Measurements from ENCODE around the gene ARMC7. TPM values are rescaled to one million over a fixed set of nuclear protein-coding genes. Genes with fewer than 3 reads are reported as not detected.
"Not testable (repeated sequence)": the region's sequence is repeated elsewhere in the genome, so short reads cannot be mapped to it uniquely, and the experiment has no call there.

ARMC7 gene
- total RNA-seq, 2 donors from 2014 or later, result 8.9 to 9.3 TPM

- not testable (repeated sequence) for ATAC-seq; DNase-seq; H3K9me3 ChIP-seq (ENCODE audit: control insufficient read depth, low read length, poor library complexity, severe bottlenecking); H3K36me3 Mint-ChIP-seq (ENCODE audit: low read depth); H3K4me3 Mint-ChIP-seq; H3K27me3 Mint-ChIP-seq
- Mint-ChIP-seq H3K4me1 (peaks cover 13% of the 10 kb centered on the region), H3K27ac (peak overlapping the region; percentile 19)
Observed at GRCh38 chr17:75071478-75072271, 38.1 kb upstream of the ARMC7 start.

GRCh38 chr17:75072909-75073308 lies 36.9 kb upstream of the ARMC7 start:
- ATAC-seq; H3K4me3 Mint-ChIP-seq; H3K27ac Mint-ChIP-seq; H3K27me3 Mint-ChIP-seq; H3K9me3 ChIP-seq (ENCODE audit: control insufficient read depth, low read length, poor library complexity, severe bottlenecking); H3K36me3 Mint-ChIP-seq (ENCODE audit: low read depth); DNase-seq: not testable (repeated sequence)
- peaks cover 15% of the 10 kb centered on the region for H3K4me1 Mint-ChIP-seq

GRCh38 chr17:75073618-75074047 lies 36.1 kb upstream of the ARMC7 start:
- H3K9me3 ChIP-seq (ENCODE audit: control insufficient read depth, low read length, poor library complexity, severe bottlenecking), result no peaks in the 10 kb centered on the region
- Mint-ChIP-seq H3K4me3 (no peak overlapping the region), H3K4me1 (peaks cover 13% of the 10 kb centered on the region), H3K27ac (no peak overlapping the region), H3K27me3 (no peaks in the 10 kb centered on the region), H3K36me3 (ENCODE audit: low read depth) (no peaks in the 10 kb centered on the region)
- ATAC-seq, result no peak
- no peak for DNase-seq

- Mint-ChIP-seq H3K27me3 (no peaks in the 10 kb centered on the region), H3K4me1 (peaks cover 14% of the 10 kb centered on the region), H3K36me3 (ENCODE audit: low read depth) (no peaks in the 10 kb centered on the region), H3K27ac (no peak overlapping the region), H3K4me3 (no peak overlapping the region)
- H3K9me3 ChIP-seq (ENCODE audit: control insufficient read depth, low read length, poor library complexity, severe bottlenecking), result no peaks in the 10 kb centered on the region
- ATAC-seq (no peak), DNase-seq (no peak)
Observed at GRCh38 chr17:75074532-75074931, 35.2 kb upstream of the ARMC7 start.

- peak overlapping the region; percentile 14 for H3K27ac Mint-ChIP-seq
- peaks cover 11% of the 10 kb centered on the region for H3K4me1 Mint-ChIP-seq
- ATAC-seq (no peak), DNase-seq (no peak)
- H3K9me3 ChIP-seq (ENCODE audit: control insufficient read depth, low read length, poor library complexity, severe bottlenecking), result no peaks in the 10 kb centered on the region
- H3K36me3 Mint-ChIP-seq (ENCODE audit: low read depth), result no peaks in the 10 kb centered on the region
- H3K27me3 Mint-ChIP-seq, result no peaks in the 10 kb centered on the region
- H3K4me3 Mint-ChIP-seq, result no peak overlapping the region
Observed at GRCh38 chr17:75075597-75076336, 34.0 kb upstream of the ARMC7 start.

GRCh38 chr17:75077072-75077495 lies 32.7 kb upstream of the ARMC7 start:
- DNase-seq, result no peak
- no peak for ATAC-seq
- Mint-ChIP-seq H3K27ac (peak overlapping the region; percentile 21), H3K36me3 (ENCODE audit: low read depth) (no peaks in the 10 kb centered on the region), H3K27me3 (no peaks in the 10 kb centered on the region), H3K4me1 (peaks cover 12% of the 10 kb centered on the region), H3K4me3 (peak overlapping the region; percentile 80)
- no peaks in the 10 kb centered on the region for H3K9me3 ChIP-seq (ENCODE audit: control insufficient read depth, low read length, poor library complexity, severe bottlenecking)

- Mint-ChIP-seq H3K4me1 (peaks cover 15% of the 10 kb centered on the region), H3K4me3 (peak overlapping the region; percentile 80), H3K36me3 (ENCODE audit: low read depth) (no peaks in the 10 kb centered on the region), H3K27me3 (no peaks in the 10 kb centered on the region), H3K27ac (peak overlapping the region; percentile 75)
- ATAC-seq, result peak; percentile 87
- H3K9me3 ChIP-seq (ENCODE audit: control insufficient read depth, low read length, poor library complexity, severe bottlenecking), result no peaks in the 10 kb centered on the region
- peak in 2 of 3 donors; percentile 26 to 31 for DNase-seq
Observed at GRCh38 chr17:75077496-75078283, 32.1 kb upstream of the ARMC7 start.

- ATAC-seq (peak; percentile 16), DNase-seq (no peak)
- H3K4me3 Mint-ChIP-seq, result peak overlapping the region; percentile 31
- H3K36me3 Mint-ChIP-seq (ENCODE audit: low read depth), result no peaks in the 10 kb centered on the region
- H3K9me3 ChIP-seq (ENCODE audit: control insufficient read depth, low read length, poor library complexity, severe bottlenecking), result no peaks in the 10 kb centered on the region
- H3K27me3 Mint-ChIP-seq, result no peaks in the 10 kb centered on the region
- peaks cover 16% of the 10 kb centered on the region for H3K4me1 Mint-ChIP-seq
- H3K27ac Mint-ChIP-seq, result peak overlapping the region; percentile 75
Observed at GRCh38 chr17:75078284-75079022, 31.3 kb upstream of the ARMC7 start.

- H3K27ac Mint-ChIP-seq, result peak overlapping the region; percentile 3
Observed at GRCh38 chr17:75079023-75079373, 30.8 kb upstream of the ARMC7 start.

GRCh38 chr17:75081611-75082540 lies 27.9 kb upstream of the ARMC7 start:
- Mint-ChIP-seq H3K4me3 (no peak overlapping the region), H3K4me1 (peaks cover 28% of the 10 kb centered on the region), H3K27me3 (no peaks in the 10 kb centered on the region), H3K27ac (no peak overlapping the region), H3K36me3 (ENCODE audit: low read depth) (no peaks in the 10 kb centered on the region)
- ATAC-seq (no peak), DNase-seq (no peak)
- no peaks in the 10 kb centered on the region for H3K9me3 ChIP-seq (ENCODE audit: control insufficient read depth, low read length, poor library complexity, severe bottlenecking)

More at GRCh38 chr17:75079023-75079373, 30.8 kb upstream of the ARMC7 start:
- Mint-ChIP-seq H3K27me3 (no peaks in the 10 kb centered on the region), H3K4me3 (peak overlapping the region; percentile 31), H3K4me1 (peaks cover 19% of the 10 kb centered on the region), H3K36me3 (ENCODE audit: low read depth) (no peaks in the 10 kb centered on the region)
- H3K9me3 ChIP-seq (ENCODE audit: control insufficient read depth, low read length, poor library complexity, severe bottlenecking), result no peaks in the 10 kb centered on the region
- ATAC-seq, result no peak
- no peak for DNase-seq

GRCh38 chr17:75082683-75083082 lies 27.1 kb upstream of the ARMC7 start:
- no peak overlapping the region for H3K4me3 Mint-ChIP-seq
- DNase-seq (no peak), ATAC-seq (no peak)
- no peaks in the 10 kb centered on the region for H3K9me3 ChIP-seq (ENCODE audit: control insufficient read depth, low read length, poor library complexity, severe bottlenecking)
- peaks cover 26% of the 10 kb centered on the region for H3K4me1 Mint-ChIP-seq
- no peaks in the 10 kb centered on the region for H3K36me3 Mint-ChIP-seq (ENCODE audit: low read depth)
- H3K27ac Mint-ChIP-seq, result no peak overlapping the region
- H3K27me3 Mint-ChIP-seq, result no peaks in the 10 kb centered on the region

All from T-helper 17 cell (primary cell).